ENCODE measurements around the gene SEL1L. TPM values are rescaled to one million over a fixed set of nuclear protein-coding genes. Genes with fewer than 3 reads are reported as not detected.

The SEL1L gene
- total RNA-seq, 1 donor from 2014 or later: 82.6 TPM

DNA sequence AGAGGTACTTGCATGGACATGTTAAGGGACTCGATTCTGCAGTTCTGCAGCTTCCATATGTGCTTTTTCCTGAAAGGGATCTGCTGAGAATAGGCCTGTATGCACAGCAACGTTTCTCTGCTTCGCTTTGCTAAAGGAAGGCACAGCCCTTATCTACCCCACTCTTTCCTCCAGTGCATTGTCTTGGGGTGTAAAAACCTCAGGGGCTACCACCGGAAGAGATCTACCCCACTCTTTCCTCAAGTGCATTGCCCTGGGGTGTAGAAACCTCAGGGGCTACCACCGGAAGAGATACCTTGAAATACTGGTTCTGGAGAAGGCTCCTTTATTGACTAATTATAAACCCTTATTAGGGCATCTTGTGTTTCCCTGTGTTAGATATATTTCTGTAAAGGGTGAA lies 52.9 kb downstream of the SEL1L start:
- Histone ChIP-seq H3K4me3 (ENCODE audit: low read depth, low read length) (no peak overlapping the region), H3K36me3 (ENCODE audit: control insufficient read depth, insufficient read depth, low read length) (peaks cover 3% of the 10 kb centered on the region), H3K27me3 (ENCODE audit: control insufficient read depth, insufficient read depth, low read length) (no peaks in the 10 kb centered on the region)
- no peak for DNase-seq (ENCODE audit: low read depth)
- TF ChIP-seq, protein P1, sequence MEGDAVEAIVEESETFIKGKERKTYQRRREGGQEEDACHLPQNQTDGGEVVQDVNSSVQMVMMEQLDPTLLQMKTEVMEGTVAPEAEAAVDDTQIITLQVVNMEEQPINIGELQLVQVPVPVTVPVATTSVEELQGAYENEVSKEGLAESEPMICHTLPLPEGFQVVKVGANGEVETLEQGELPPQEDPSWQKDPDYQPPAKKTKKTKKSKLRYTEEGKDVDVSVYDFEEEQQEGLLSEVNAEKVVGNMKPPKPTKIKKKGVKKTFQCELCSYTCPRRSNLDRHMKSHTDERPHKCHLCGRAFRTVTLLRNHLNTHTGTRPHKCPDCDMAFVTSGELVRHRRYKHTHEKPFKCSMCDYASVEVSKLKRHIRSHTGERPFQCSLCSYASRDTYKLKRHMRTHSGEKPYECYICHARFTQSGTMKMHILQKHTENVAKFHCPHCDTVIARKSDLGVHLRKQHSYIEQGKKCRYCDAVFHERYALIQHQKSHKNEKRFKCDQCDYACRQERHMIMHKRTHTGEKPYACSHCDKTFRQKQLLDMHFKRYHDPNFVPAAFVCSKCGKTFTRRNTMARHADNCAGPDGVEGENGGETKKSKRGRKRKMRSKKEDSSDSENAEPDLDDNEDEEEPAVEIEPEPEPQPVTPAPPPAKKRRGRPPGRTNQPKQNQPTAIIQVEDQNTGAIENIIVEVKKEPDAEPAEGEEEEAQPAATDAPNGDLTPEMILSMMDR (IDR thresholded peaks at IDR 0.05; ENCODE audit: insufficient read depth, low read length, poor library complexity, severe bottlenecking): no peak

DNA sequence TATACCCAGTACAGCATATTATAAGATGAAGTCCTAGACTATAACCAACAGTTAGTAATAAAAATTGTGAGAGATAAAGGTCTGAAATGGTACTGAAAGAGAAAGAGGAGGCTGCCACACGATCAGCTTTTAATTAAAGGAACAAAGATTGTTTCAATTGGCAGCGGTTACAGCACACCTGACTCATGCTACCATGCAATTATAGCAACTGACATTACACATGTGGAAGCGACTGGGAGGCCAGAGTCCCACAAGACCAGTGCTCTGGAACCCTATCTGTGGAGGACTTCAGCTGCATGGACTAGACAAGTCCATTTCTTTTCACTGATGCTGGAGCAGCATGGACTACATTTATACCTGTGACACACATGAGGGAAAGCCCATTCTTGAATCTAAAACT lies 55.2 kb downstream of the SEL1L start:
- TF ChIP-seq, protein P1 (IDR thresholded peaks at IDR 0.05; ENCODE audit: insufficient read depth, low read length, poor library complexity, severe bottlenecking): no peak

GRCh38 chr14:81476816-81477215 lies 56.8 kb downstream of the SEL1L start:
- H3K4me3 ChIP-seq (ENCODE audit: low read depth, low read length): no peak overlapping the region
- no peaks in the 10 kb centered on the region for H3K27me3 ChIP-seq (ENCODE audit: control insufficient read depth, insufficient read depth, low read length)
- peaks cover 3% of the 10 kb centered on the region for H3K36me3 ChIP-seq (ENCODE audit: control insufficient read depth, insufficient read depth, low read length)
- TF ChIP-seq, protein P1 (IDR thresholded peaks at IDR 0.05; ENCODE audit: insufficient read depth, low read length, poor library complexity, severe bottlenecking): no peak
- no peak for DNase-seq (ENCODE audit: low read depth)

More for the DNA sequence above, 55.2 kb downstream of the SEL1L start:
- DNase-seq (ENCODE audit: low read depth): no peak
- Histone ChIP-seq H3K27me3 (ENCODE audit: control insufficient read depth, insufficient read depth, low read length) (no peaks in the 10 kb centered on the region), H3K4me3 (ENCODE audit: low read depth, low read length) (no peak overlapping the region), H3K36me3 (ENCODE audit: control insufficient read depth, insufficient read depth, low read length) (peaks cover 3% of the 10 kb centered on the region)

GRCh38 chr14:81474685-81475324 lies 58.8 kb downstream of the SEL1L start:
- Histone ChIP-seq H3K27me3 (ENCODE audit: control insufficient read depth, insufficient read depth, low read length) (no peaks in the 10 kb centered on the region), H3K4me3 (ENCODE audit: low read depth, low read length) (no peak overlapping the region), H3K36me3 (ENCODE audit: control insufficient read depth, insufficient read depth, low read length) (peaks cover 3% of the 10 kb centered on the region)
- no peak for DNase-seq (ENCODE audit: low read depth)
- TF ChIP-seq, protein P1 (IDR thresholded peaks at IDR 0.05; ENCODE audit: insufficient read depth, low read length, poor library complexity, severe bottlenecking): no peak

- TF ChIP-seq, protein P1 (IDR thresholded peaks at IDR 0.05; ENCODE audit: insufficient read depth, low read length, poor library complexity, severe bottlenecking): no peak
- DNase-seq (ENCODE audit: low read depth): no peak
- H3K27me3 ChIP-seq (ENCODE audit: control insufficient read depth, insufficient read depth, low read length): no peaks in the 10 kb centered on the region
- H3K4me3 ChIP-seq (ENCODE audit: low read depth, low read length): no peak overlapping the region
- peaks cover 1% of the 10 kb centered on the region for H3K36me3 ChIP-seq (ENCODE audit: control insufficient read depth, insufficient read depth, low read length)
Measured at GRCh38 chr14:81474148-81474492, 59.5 kb downstream of the SEL1L start.
